K562 (cell line): ENCODE measurements around the gene PACS1. TPM values are rescaled to one million over a fixed set of nuclear protein-coding genes. Genes with fewer than 3 reads are reported as not detected.

Experiments used
- ATAC-seq: fragments of 200-7000 bp; cut with Tn5 transposase; 3 replicates; pipeline ENCODE4 v1.9.1; 2020; ENCODE audit warnings: moderate library complexity
- BruUV-seq: library from RNA; stranded (reverse); fragments of 400-500 nt; replicated peaks from 2 replicates; lab custom pipeline; 2021; lab: Mats Ljungman, UMichigan
- CTCF ChIA-PET: fragments of 300-600 bp; formaldehyde crosslinking; extraction: SDS; loops from one replicate; lab custom pipeline; 2021; ENCODE audit warnings: low intra/inter-chr PET ratio; lab: Yijun Ruan, JAX
- POLR2A ChIA-PET: fragments of 300-600, 350-650 bp; sonication (Branson Sonifier 250); formaldehyde crosslinking; extraction: SDS; loops from one replicate; lab custom pipeline; 2021; ENCODE audit warnings: antibody characterized with exemption, inconsistent platforms; lab: Yijun Ruan, JAX
- DNase-seq, 4 experiments: peaks; one replicate each; pipeline versions ENCODE4 v3.0.0 to v3.0.0-alpha.2; 2011 to 2018; ENCODE audit warnings: low spot score in 3 of 4, mixed read lengths in 3 of 4; ENCODE audit errors: extremely low read depth in 1 of 4
- FAIRE-seq: peaks from 2 replicates; lab custom pipeline; 2011; peaks lifted over from hg19 to GRCh38; lab: Jason Lieb, UNC
- H2AFZ ChIP-seq: 2 replicates; pipeline ENCODE4 v1.6.0; 2011; ENCODE audit warnings: low read depth, low read length, control low read depth, inconsistent platforms
- H3K27ac ChIP-seq: fragments of 200-600 bp; 3 replicates; pipeline ENCODE4 v1.8.0; 2011; ENCODE audit warnings: low read depth, mild to moderate bottlenecking, control low read depth, inconsistent platforms, low read length, moderate library complexity, mixed read lengths; ENCODE audit errors: extremely low read depth
- H3K27me3 ChIP-seq, 2 experiments: fragments of 300-600 bp in 1 of 2; 2 replicates in 1 of 2; 3 replicates in 1 of 2; pipeline versions ENCODE4 v1.6.0 to v1.8.0; 2011; ENCODE audit warnings: inconsistent platforms in 2 of 2, low read length in 2 of 2, mild to moderate bottlenecking in 1 of 2, mixed read lengths in 1 of 2, moderate library complexity in 1 of 2; ENCODE audit not compliant: control insufficient read depth in 2 of 2, insufficient read depth in 2 of 2
- H3K36me3 ChIP-seq: fragments of 300-600 bp; 3 replicates; pipeline ENCODE4 v1.8.0; 2011; ENCODE audit warnings: mild to moderate bottlenecking, low read length, inconsistent platforms; ENCODE audit not compliant: control insufficient read depth, insufficient read depth
- H3K4me1 ChIP-seq, 2 experiments: fragments of 200-600 bp in 1 of 2; replicated peaks in 1 of 2; 2 replicates in 1 of 2; 3 replicates in 1 of 2; pipeline versions ENCODE4 v1.5.1 to v1.8.0; 2011; ENCODE audit warnings: inconsistent platforms in 2 of 2, low read length in 2 of 2, mild to moderate bottlenecking in 1 of 2, mixed read lengths in 1 of 2, moderate library complexity in 1 of 2; ENCODE audit not compliant: control insufficient read depth in 2 of 2, insufficient read depth in 2 of 2
- H3K4me2 ChIP-seq: 2 replicates; pipeline ENCODE4 v1.6.1; 2011; ENCODE audit warnings: low read length, control low read depth, inconsistent platforms, mixed read lengths; ENCODE audit not compliant: insufficient read depth
- H3K4me3 ChIP-seq: fragments of 200-600 bp; sonication (generic), shearing (Covaris generic); 2 replicates; pipeline ENCODE4 v1.5.1; 2016; ENCODE audit warnings: control low read depth, inconsistent platforms
- H3K79me2 ChIP-seq: fragments of 200-600 bp; 3 replicates; pipeline ENCODE4 v1.8.0; 2011; ENCODE audit warnings: low read length, inconsistent platforms; ENCODE audit not compliant: control insufficient read depth, insufficient read depth
- H3K9ac ChIP-seq, 2 experiments: 2 replicates each; pipeline versions ENCODE4 v1.6.0 to v1.6.1; 2011; ENCODE audit warnings: low read depth in 2 of 2, low read length in 2 of 2, control low read depth in 1 of 2, inconsistent platforms in 1 of 2, mild to moderate bottlenecking in 1 of 2, mixed read lengths in 1 of 2; ENCODE audit not compliant: insufficient read depth in 1 of 2
- H3K9me1 ChIP-seq: one replicate; pipeline ENCODE4 v1.6.0; 2011; ENCODE audit warnings: inconsistent platforms, mild to moderate bottlenecking, low read length, moderate library complexity; ENCODE audit not compliant: control insufficient read depth, insufficient read depth
- H3K9me3 ChIP-seq: replicated peaks from 2 replicates; pipeline ENCODE4 v1.5.1; 2011; ENCODE audit warnings: low read depth, low read length, inconsistent platforms; ENCODE audit not compliant: control insufficient read depth, insufficient read depth
- H4K20me1 ChIP-seq: replicated peaks from 2 replicates; pipeline ENCODE4 v1.6.1; 2011; ENCODE audit warnings: low read length, inconsistent platforms, mixed read lengths; ENCODE audit not compliant: control insufficient read depth, insufficient read depth
- CLOCK ChIP-seq: fragments of 250-450 bp; sonication (Bioruptor Pico); IDR thresholded peaks from 2 replicates; pipeline ENCODE4 v1.4.0; 2020; ENCODE audit warnings: mild to moderate bottlenecking, moderate library complexity, borderline replicate concordance
- KDM1A ChIP-seq, 2 experiments: fragments of 450-650 bp; IDR thresholded peaks; 2 replicates each; pipeline ENCODE4 v1.6.1; 2016; ENCODE audit warnings: mild to moderate bottlenecking in 2 of 2
- PHTF2 ChIP-seq: fragments of 250-450 bp; sonication (Bioruptor Pico); IDR thresholded peaks from 2 replicates; pipeline ENCODE4 v1.5.0; 2021; ENCODE audit warnings: mild to moderate bottlenecking
- PML ChIP-seq: IDR thresholded peaks from 2 replicates; pipeline ENCODE4 v1.6.1; 2012; ENCODE audit warnings: low read length, inconsistent platforms
- POLR2G ChIP-seq: fragments of 200-400 bp; formaldehyde crosslinking; IDR thresholded peaks from 2 replicates; pipeline ENCODE4 v1.6.1; 2017; ENCODE audit warnings: low read depth, mild to moderate bottlenecking, antibody characterized with exemption, low read length, moderate library complexity
- ZKSCAN8 ChIP-seq: fragments of 200-800 bp; sonication (Bioruptor generic); IDR thresholded peaks from 2 replicates; pipeline ENCODE4 v1.6.1; 2016; ENCODE audit warnings: missing genetic modification characterization, missing compliant biosample characterization
- ZNF740 ChIP-seq, 3 experiments: fragments of 200-800 bp in 1 of 3; sonication (Bioruptor generic) in 1 of 3; sonication (generic) in 1 of 3; formaldehyde crosslinking in 1 of 3; IDR thresholded peaks; 2 replicates each; pipeline versions ENCODE4 v1.6.1 to v1.8.0; 2016 to 2022; ENCODE audit warnings: mild to moderate bottlenecking in 2 of 3, missing compliant biosample characterization in 2 of 3, missing genetic modification characterization in 2 of 3, missing genetic modification reagents in 1 of 3
- WGBS: fragments of 100-300 bp; shearing (Covaris generic); methylation state at CpG from one replicate; pipeline ENCODE4 v1.1.6; 2016; ENCODE audit warnings: low coverage, mixed read lengths; ENCODE audit not compliant: insufficient coverage; ENCODE audit errors: missing lambda C conversion rate; 5-methylcytosine and 5-hydroxymethylcytosine counted together
- in situ Hi-C: fragments of 300-500 bp; cut with MboI; formaldehyde crosslinking; loops from 4 replicates; pipeline ENCODE4 v1.15.0; 2018; ENCODE audit warnings: inconsistent platforms, mixed read lengths
- intact Hi-C: fragments of 100-400 bp; cut with micrococcal nuclease; formaldehyde crosslinking; loops from 2 replicates; pipeline ENCODE4 v1.14.2; 2022
- polyA plus RNA-seq, 8 experiments: library from polyadenylated mRNA; depleted of rRNA in 4 of 8; stranded (reverse) in 5 of 8; unstranded in 3 of 8; fragments of >200 nt; fragmentation: Nextera tagmentation in 2 of 8; fragmentation: Illumina TruSeq in 1 of 8; extraction: Ambion mirVana in 2 of 8; extraction: Trizol in 1 of 8; gene quantifications; 2 replicates each; pipeline versions ENCODE4 v1.2.1 to v1.2.3, GENCODE V29; 2011 to 2014; ENCODE audit warnings: inconsistent platforms in 1 of 8, missing spikeins in 1 of 8
- total RNA-seq, 7 experiments: library from RNA; depleted of rRNA in 6 of 7; stranded (reverse); fragments of >200 nt in 6 of 7; fragmentation: Illumina TruSeq in 2 of 7; extraction: Trizol in 2 of 7; gene quantifications; 2 replicates each; pipeline versions ENCODE4 v1.2.1 to v1.2.3, GENCODE V29; 2011 to 2021; ENCODE audit warnings: low replicate concordance in 1 of 7
- TF ChIP-seq, protein P1 (sequence below): fragments of 200-400 bp; formaldehyde crosslinking; IDR thresholded peaks from 2 replicates; pipeline ENCODE4 v1.6.1; 2017; ENCODE audit warnings: mild to moderate bottlenecking, low read depth, low read length, moderate library complexity

PACS1 gene
- total and polyA plus RNA-seq, 9 of the 15 experiments (the other 6 are each of a cell fraction or from before 2014, with no cell fraction given) = 0.34 to 28.1 (median 8.5) TPM

- Histone ChIP-seq H3K27me3 (no peaks in the 10 kb centered on the region), H3K4me1 (peaks cover 0 to 35% of the 10 kb centered on the region in 2 experiments; a peak in 4 of 5 replicates), H3K9me1 (no peaks in the 10 kb centered on the region), H3K79me2 (peaks cover 10% of the 10 kb centered on the region), H3K9ac (no peak overlapping the region; a peak in 1 of 4 replicates), H2AFZ (no peak overlapping the region), H3K4me2 (no peak overlapping the region), H3K9me3 (no peaks in the 10 kb centered on the region)
- no peak for ATAC-seq
- WGBS = 88% methylated on average over 7 of the region's 10 CpGs
- FAIRE-seq = no peak
- CTCF ChIA-PET = no interaction called here
- no TSS peak for BruUV-seq
- POLR2A ChIA-PET = interaction anchor here (0.7 kb wide), 1 partner anchor 7 kb away, joined by 3 read pairs; no protein-coding TSS in a partner anchor
- TF ChIP-seq POLR2G (peak; percentile 53), ZKSCAN8 (no peak)
- TF ChIP-seq, all 486 proteins: peak for 1
- no peak for DNase-seq
- intact Hi-C loops (no loop called here), in situ Hi-C loops (no loop called here)
- no peaks in the 10 kb centered on the region for H4K20me1 ChIP-seq
- no peak overlapping the region for H3K4me3 ChIP-seq
- H3K36me3 ChIP-seq = peaks cover 73% of the 10 kb centered on the region
- H3K27ac ChIP-seq = no peak overlapping the region
Observed at GRCh38 chr11:66263785-66264184, 193.7 kb downstream of the PACS1 start.

- Histone ChIP-seq H3K36me3 (peaks cover 67% of the 10 kb centered on the region; the same call in 2 of the 3 replicates), H3K27me3 (no peaks in the 10 kb centered on the region), H3K9me3 (no peaks in the 10 kb centered on the region), H3K9ac (peak overlapping the region in 1 of 2 experiments; percentile 53; a peak in 2 of 4 replicates), H2AFZ (no peak overlapping the region), H3K9me1 (no peaks in the 10 kb centered on the region), H3K4me2 (no peak overlapping the region), H3K4me1 (peaks cover 1 to 39% of the 10 kb centered on the region in 2 experiments; a peak in 4 of 5 replicates), H3K27ac (no peak overlapping the region), H3K79me2 (peaks cover 12% of the 10 kb centered on the region), H3K4me3 (no peak overlapping the region), H4K20me1 (peaks cover 6% of the 10 kb centered on the region; the same call in 1 of the 2 replicates)
- 77% methylated on average over 8 of the region's 8 CpGs for WGBS
- ATAC-seq (no peak), FAIRE-seq (no peak), DNase-seq (no peak)
- POLR2A ChIA-PET = no interaction called here
- in situ Hi-C loops = no loop called here
- no TSS peak for BruUV-seq
- CTCF ChIA-PET = no interaction called here
- intact Hi-C loops = no loop called here
- no peak for TF ChIP-seq KDM1A (IDR thresholded peaks at IDR 0.05)
- TF ChIP-seq ZNF740 (CRISPR knock-in tag; IDR thresholded peaks at IDR 0.05) = 0 out of 2 replicates have a peak, but pooled peaks have one; percentile 32
- TF ChIP-seq ZNF740 (tag; IDR thresholded peaks at IDR 0.05) = no peak
- TF ChIP-seq, protein P1, sequence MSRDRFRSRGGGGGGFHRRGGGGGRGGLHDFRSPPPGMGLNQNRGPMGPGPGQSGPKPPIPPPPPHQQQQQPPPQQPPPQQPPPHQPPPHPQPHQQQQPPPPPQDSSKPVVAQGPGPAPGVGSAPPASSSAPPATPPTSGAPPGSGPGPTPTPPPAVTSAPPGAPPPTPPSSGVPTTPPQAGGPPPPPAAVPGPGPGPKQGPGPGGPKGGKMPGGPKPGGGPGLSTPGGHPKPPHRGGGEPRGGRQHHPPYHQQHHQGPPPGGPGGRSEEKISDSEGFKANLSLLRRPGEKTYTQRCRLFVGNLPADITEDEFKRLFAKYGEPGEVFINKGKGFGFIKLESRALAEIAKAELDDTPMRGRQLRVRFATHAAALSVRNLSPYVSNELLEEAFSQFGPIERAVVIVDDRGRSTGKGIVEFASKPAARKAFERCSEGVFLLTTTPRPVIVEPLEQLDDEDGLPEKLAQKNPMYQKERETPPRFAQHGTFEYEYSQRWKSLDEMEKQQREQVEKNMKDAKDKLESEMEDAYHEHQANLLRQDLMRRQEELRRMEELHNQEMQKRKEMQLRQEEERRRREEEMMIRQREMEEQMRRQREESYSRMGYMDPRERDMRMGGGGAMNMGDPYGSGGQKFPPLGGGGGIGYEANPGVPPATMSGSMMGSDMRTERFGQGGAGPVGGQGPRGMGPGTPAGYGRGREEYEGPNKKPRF = no peak
- TF ChIP-seq PML = no peak
- peak; percentile 3; the same call in 1 of the 2 replicates for TF ChIP-seq POLR2G
- no peak for TF ChIP-seq PHTF2 (CRISPR knock-in tag)
- TF ChIP-seq CLOCK (CRISPR knock-in tag) = no peak
Observed at GRCh38 chr11:66264383-66264782, 194.3 kb downstream of the PACS1 start.
